Measurements from ENCODE around the gene MFSD11.

DNA sequence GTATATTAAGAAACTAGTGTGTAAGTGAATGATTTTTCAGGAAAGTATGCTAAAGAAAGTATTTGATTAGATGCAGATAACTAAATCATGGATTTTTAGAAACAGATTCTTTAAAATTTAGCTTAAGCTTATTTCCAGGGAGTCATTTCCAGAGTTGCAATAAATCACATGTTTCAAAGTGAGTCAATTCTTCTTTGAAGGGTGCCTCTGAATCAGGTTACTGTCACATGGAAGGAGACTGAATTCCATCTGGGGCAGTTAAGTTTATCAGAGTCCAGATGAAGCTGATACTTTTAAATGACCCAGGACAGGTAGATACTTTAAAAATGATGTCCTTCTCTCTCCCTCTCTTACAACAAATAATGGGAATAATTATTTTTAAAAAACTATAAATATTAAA lies 5.0 kb downstream of the MFSD11 start:
- TF ChIP-seq CTCF (conservative IDR thresholded peaks at IDR 0.05) (no peak), ZFX (IDR thresholded peaks at IDR 0.05) (no peak)
